Ovary (tissue), 3 donors: ENCODE results near the gene EPB41L4B.

Experiments used
- CTCF ChIP-seq, 3 donors: fragments of 450-650 bp in 2 of 3; fragments of 200-600 bp in 1 of 3; IDR thresholded peaks; one replicate each; pipeline versions ENCODE4 v1.5.1 to v1.8.0; 2016 to 2022; ENCODE audit warnings: antibody characterized with exemption in 3 of 3, mild to moderate bottlenecking in 1 of 3
- EP300 ChIP-seq: sonication (generic); formaldehyde crosslinking; IDR thresholded peaks from one replicate; pipeline ENCODE4 v1.6.1; 2017; ENCODE audit warnings: antibody characterized with exemption
- POLR2A ChIP-seq: fragments of 450-650 bp; IDR thresholded peaks from one replicate; pipeline ENCODE4 v1.6.1; 2017; ENCODE audit warnings: antibody characterized with exemption, mild to moderate bottlenecking, moderate library complexity
- donor health status: DM: no; HTN: no; CAD: no.

GRCh38 chr9:109150925-109151545 is 169.8 kb downstream of the EPB41L4B start:
- TF ChIP-seq CTCF (IDR thresholded peaks at IDR 0.05) (no peak), POLR2A (no peak), EP300 (no peak)
